Measurements from ENCODE around the gene CTDSPL2.

- TF ChIP-seq GATA3 (IDR thresholded peaks at IDR 0.05; ENCODE audit: low read depth, low read length) (no peak), GATA2 (IDR thresholded peaks at IDR 0.05; ENCODE audit: low read depth, low read length) (no peak)
Observed at GRCh38 chr15:44550256-44550655, 122.8 kb downstream of the CTDSPL2 start.

All from SH-SY5Y (cell line).